Forelimb muscle (tissue), 1 donor: Measurements from ENCODE around the gene SRPRB. TPM values are rescaled to one million over a fixed set of nuclear protein-coding genes. Genes with fewer than 3 reads are reported as not detected.
"Not testable (repeated sequence)": the region's sequence is repeated elsewhere in the genome, so short reads cannot be mapped to it uniquely, and the experiment has no call there.

ENCODE experiments used
- DNase-seq: peaks from one replicate; pipeline ENCODE4 v3.0.0-alpha.2; 2013; ENCODE audit warnings: low read depth
- polyA plus RNA-seq: library from polyadenylated mRNA; unstranded; fragments of 120-200 nt; gene quantifications from one replicate; pipeline ENCODE4 v1.2.1, GENCODE V29; 2013; ENCODE audit not compliant: insufficient read length

SRPRB gene
- polyA plus RNA-seq, 1 donor: 33.4 TPM

DNA sequence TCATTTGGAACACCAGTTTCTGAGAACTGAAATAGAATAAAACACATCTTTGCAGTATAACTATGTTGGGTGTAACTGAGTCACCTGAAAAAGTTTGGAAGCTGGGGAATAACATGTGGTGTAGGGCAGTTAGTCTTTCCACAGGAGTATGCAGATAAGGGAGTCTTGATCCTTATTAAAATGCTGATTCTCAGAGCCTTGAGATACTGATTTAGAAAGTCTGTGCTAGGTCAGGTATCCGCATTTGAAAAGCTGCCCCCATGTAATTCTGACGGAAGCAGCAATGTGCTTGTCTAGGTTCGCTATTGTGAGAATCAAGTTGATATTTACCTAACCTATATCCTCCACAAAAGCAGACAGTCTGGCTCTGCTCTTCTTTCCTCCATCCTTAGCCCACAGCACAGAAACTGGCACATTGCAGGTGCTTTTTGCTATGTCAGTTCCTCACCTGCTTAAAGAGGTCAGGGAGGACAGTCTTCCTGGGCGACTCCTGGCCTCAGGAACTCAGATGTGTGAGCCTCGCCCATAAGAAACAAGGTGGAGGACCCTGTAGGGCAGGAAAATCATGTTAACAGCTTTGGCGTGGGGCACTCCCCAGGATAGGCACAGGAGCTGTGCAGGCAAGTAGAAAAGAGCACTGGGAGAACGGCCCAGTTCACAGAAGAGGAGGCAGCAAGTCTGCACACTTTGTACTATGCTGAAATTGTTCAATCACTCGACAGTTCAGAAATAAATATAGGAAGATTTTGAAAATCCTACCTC is 27.6 kb upstream of the SRPRB start:
- no peak for DNase-seq

DNA sequence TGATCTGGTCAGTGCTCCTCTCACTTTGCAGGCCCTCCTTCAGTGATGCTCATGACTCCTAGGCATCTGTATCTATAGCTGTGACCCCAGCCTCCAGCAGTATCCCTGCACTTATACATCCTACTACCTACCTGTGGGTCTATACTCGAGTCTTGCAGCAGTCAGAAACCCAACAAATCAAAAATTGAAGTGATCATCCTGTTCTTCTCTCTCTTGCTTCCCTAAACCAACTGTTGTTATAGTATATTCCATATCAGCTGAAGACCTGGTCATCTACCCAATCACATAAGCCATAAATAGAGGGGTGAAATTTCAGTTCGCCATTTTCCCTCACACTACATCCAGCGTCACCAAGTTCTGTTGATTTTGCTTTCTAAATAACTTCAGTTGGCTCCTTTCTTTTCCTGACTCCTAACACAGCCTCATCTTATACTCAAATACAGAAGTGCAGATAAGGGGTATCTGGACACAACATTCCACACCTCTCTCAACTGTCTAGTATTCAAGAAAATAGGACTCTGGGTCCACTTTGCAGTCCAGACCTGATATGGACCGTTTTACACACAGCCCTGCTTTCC is 25.9 kb upstream of the SRPRB start:
- DNase-seq: no peak

DNA sequence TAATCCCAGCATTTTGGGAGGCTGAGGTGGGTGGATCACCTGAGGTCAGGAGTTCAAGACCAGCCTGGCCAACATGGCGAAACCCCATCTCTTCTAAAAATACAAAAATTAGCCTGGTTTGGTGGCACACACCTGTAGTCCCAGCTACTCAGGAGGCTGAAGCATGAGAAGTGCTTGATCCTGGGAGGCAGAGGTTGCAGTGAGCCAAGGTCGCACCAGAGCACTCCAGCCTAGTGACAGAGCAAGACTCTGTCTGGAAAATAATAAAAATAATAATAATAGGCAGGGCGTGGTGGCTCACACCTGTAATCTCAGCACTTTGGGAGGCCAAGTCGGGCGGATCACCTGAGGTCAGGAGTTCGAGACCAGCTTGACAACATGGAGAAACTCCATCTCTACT is 24.9 kb upstream of the SRPRB start:
- not testable (repeated sequence) for DNase-seq

DNA sequence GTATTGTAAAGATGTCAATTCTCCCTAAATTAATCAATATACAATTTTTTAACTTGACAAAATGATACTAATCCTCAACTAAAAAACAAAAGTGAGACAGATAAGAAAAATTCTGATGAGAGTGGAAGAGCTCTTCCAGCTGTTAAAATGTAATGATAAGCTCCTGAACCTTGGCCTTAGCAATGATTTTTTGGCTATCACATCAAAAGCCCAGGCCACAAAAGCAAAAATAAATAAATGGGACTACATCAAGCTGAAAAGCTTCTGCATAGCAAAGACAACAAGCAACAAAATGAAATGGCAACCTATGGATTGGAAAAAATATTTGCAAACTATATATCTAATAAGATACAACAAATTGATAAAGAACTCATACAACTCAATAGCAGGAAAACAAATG is 24.0 kb upstream of the SRPRB start:
- no peak for DNase-seq

DNA sequence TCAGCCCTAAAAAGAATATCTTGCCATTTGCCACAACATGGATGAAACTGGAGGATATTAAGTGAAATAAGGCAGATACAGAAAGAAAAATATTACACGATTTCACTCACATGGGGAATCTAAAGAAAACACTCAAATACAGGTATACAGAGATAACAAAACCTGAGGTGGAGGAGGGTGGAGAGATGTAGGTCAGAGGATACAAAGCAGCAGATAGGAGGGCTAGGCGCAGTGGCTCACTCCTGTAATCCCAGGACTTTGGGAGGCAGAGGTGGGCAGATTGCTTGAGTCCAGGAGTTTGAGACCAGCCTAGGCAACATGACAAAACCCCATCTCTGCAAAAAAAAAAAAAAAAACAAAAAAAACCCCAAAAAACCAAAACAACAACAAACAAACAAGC is 23.2 kb upstream of the SRPRB start:
- DNase-seq: no peak

DNA sequence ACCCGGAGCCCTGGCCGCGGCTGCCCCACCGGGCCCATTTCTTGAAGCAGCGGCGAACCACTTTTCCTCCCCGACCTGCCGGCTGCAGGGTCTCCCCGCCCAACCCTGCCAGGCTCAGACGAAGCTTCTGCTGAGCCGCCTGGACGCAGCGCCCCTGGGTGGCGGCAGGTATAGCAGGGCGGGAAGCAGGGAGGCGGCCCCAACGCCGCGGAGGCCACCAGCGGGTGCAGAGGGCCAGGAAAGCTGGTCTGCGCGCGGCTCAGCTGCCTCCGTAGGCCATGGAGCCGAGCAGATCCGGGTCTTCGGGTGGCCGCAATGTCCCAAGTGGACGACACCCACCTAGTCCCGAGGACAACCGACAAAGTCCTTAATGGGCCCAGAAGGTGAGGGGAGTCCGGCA is 21.9 kb upstream of the SRPRB start:
- DNase-seq: no peak

DNA sequence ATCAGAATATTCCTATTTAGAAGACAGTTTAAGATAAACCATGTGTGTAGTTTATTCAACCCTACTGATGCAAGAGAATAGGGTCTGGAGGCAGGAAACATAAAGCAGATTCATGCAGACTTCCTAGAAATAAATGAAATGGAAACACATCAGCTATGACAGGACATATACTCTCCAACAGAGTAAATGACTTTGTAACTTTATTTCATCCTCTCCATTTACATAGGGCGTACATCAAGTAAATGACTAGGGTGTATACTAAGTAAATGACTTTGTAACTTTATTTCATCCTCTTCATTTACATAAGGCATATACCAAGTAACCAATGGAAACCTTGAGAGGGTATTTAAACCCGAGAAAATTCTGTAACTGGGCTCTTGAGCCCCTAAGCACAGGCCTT is 17.6 kb upstream of the SRPRB start:
- DNase-seq: no peak

DNA sequence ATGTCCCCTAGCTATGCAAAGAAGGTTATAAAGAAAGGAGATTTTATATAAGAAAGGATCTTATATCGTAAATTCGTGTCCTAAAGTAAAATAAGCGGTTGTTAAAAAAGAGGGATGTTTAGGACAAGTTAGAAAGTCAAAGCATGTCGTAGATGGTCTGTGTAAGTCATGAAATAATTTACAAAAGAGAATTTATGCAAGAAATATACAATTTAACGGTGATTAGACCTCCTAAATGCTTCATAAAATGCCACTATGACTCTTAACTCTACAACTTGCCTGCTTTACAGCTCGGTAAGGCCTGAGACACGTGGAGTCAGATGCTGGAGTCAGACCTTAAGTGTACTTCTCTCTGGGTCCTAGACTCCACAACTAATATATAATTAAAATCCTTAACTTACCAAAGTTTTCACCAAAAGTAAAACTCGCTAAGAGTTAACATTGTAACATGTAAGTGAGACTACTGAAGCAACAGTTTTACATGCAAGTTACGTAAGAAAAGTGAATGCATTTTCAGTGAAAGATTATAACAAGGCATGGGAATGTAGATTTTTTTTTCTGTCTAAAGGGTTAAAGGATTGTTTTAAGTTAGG is 13.3 kb upstream of the SRPRB start:
- DNase-seq: no peak

DNA sequence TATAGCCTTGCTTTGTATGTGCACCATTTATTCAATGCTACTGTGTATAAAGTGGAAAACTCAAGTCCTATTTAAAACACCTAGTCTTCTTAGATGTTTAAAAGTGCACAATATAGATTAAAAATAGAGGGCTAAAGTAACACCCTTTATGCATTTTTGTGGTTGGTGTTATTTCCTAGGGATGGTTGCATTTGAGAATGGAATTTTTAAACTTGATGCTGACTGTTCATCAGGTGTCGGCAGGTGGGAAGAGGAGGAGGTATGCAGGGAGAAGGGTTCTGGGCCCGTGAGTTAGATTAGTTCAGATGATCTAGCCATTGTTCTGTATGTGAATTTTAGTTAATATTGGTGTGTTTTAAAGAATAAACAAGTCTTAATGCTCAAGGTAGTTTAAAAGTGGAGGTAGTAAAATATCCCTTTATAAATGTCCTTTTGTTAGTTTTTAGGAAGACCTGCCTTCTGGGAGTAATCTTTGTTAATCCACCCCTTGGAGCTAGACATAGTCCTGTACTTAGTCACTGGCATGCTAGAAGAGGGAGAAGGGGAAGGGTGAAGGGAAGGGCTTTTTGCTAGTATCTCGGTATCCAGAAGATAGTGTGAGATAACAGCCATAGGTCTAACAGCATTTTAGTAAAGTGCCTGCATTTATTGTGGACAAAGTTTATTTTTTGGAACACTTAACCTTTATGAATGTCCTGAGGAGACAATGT is 8.1 kb upstream of the SRPRB start:
- no peak for DNase-seq

DNA sequence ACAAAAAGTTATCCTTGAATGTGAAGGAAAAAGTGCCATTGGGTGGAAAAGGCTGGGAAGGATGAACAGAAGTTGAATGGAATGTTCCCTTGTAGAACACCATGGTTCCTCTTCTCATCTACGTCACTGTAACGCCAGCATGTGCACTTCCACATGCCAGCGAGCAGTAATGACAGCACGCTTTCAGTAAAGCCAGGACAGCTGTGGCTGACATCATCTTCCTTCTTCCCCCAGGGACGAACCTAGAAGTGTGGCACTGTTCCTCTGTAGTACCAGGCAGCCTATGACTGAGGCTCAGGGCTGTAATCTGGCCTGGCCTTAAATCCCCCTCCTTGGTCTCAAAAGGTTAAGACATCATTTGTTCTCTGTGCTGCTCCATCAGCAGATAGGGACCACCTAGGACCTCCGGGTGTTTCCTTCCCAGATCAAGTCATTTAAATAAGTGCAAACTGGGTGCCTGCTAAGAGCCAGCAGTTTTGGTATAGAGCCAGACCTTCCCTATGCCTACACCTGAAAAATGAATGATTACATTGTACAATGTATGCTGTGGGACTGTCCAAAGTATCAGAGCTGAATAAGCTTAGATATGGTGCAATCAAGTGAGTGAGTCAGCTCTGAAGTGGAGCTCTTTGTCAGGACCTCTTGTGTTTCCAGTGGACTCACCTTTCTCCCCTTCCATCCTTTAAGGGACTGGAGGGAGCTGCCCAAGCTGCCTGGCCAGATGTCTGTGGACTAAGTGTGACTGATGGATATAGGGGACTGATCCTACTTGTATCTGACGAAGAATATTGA is 5.6 kb upstream of the SRPRB start:
- DNase-seq: no peak

DNA sequence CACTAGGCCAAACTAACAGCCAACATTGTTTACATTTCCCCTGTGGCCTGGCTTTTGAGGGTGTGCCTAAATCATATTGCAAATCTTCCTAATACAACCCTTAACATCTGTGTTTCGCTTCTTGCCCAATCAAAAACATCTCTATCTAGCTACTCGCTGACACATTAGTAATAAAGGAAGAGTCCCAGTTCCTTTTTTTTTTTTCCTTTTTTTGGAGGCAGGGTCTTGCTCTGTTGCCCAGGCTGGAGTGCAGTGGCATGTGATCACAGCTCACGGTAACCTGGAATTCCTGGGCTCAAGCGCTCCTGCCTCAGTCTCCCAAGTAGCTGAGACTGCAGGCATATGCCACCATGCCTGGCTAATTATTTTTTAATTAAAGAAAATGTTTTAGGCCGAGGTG is 2.1 kb upstream of the SRPRB start:
- DNase-seq: no peak

DNA sequence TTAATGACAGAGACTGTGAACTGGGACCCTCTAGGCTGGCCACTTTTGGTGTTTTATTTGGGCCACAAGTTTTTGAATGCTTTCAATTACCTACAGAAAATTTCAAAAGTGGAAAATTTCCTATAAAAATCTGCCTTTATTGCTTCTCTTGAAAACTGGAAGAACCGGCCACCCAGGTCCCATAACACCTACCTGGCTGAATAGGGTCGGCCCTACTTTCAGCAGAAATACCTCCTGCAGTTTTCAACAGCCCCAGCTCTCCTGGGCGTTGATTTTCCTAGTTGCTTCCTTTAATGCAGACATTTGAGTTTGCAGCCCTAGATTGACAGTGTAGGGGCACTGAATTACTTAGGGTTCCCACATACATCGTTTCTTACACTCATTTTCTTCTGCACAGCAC is 719 bp upstream of the SRPRB start:
- no peak for DNase-seq

DNA sequence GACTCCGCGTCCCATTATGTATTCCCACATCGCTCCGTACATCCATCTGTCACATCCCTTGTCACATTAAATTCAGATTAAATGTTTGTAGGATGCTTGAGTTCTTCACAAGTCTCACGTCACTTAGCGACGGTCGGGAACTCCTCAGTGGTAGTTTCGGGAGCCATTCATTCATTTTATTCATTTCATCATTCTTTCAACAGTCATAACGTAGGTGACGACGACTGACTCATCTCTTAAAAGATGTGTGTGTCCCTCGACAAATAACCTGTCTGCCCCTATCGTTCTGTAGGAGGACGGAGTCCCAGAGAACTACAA is 272 bp upstream of the SRPRB start:
- DNase-seq: no peak

DNA sequence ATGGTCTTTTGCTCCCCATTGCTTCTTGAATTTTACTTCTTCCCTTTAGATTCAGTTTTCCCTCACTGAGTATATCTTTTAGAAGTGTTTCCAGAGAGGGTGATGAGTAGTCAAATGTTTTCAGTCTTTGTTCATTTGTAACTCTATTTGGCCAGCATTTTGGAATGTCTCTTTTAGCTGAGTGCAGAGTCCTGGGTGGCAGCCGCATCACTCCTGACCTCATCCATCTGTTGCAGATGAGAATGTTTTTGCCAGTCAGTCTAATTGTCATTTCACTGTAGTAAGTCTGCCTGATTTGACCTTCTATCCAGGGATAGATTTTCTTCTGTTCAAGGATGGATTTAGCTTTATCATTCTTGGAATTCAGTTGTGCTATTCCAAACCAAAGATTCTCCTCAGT is 7.3 kb downstream of the SRPRB start:
- no peak for DNase-seq

DNA sequence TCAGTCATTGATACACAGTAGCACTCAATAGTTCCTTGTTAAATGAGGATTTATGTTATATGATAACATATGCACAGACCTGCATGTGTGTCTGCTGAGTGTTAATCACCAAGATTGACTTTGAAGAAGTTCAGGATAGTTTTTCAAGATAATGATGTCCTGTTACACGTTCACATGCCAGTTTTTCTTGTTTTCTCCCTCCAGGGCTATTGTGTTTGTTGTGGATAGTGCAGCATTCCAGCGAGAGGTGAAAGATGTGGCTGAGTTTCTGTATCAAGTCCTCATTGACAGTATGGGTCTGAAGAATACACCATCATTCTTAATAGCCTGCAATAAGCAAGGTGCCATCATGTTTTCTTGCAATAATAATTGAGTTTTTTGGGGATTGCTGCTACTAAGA is 9.8 kb downstream of the SRPRB start:
- DNase-seq: no peak

DNA sequence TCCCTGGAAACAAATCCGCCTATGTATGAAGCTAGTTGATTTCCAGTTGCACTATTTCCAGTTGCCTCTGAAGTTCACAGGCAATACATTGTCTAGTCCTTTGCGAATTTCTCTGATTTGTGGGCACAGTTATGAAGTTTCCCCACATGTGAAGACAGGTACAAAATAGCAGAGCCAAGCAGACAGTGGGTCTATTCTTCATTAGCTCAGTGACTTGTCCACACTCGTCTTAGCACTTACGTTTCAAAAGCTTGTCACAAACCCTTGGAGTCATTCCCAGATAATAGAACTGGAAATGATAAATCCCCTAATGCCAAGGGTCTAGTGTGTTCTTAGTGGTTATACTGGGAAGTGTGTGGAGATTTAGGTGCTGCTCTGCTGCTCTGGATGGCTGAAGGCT is 14.5 kb downstream of the SRPRB start:
- no peak for DNase-seq

DNA sequence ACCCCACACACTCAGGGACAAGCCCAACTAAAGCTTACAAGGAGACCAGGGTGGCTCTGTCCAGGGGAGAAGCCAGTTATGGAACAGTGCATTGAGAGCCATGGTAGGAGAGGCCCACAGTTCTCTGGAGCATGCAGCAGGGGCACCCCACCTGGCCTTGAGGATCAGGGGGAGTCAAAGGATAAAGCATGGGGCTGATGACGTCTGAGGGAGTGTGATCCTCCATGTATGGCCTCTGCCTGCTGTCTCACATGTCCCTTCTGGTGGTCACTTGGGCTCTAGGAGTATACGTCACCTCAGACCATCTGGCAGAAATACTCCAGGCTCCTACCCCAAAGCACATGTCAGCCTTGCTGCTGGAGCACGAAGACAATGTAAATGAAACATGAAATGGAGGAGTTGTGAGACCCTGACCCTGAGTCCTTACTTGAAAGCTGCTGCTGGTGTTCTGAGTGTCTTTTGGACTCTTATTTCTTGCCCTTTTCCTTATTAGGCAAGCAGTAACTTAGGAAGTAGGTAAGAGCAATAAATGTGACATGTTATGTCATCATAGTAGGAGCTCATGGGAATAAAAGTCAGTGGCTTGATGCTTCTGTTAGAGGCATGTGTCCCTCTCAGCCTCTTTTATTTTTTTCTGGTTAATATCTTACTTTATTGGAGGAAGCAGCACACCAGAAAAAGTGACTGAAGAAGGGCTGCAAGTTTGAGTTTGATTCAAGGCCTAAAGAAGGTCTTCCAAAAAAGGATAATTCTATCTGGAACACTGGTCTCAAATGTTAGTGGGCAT is 15.5 kb downstream of the SRPRB start:
- no peak for DNase-seq

DNA sequence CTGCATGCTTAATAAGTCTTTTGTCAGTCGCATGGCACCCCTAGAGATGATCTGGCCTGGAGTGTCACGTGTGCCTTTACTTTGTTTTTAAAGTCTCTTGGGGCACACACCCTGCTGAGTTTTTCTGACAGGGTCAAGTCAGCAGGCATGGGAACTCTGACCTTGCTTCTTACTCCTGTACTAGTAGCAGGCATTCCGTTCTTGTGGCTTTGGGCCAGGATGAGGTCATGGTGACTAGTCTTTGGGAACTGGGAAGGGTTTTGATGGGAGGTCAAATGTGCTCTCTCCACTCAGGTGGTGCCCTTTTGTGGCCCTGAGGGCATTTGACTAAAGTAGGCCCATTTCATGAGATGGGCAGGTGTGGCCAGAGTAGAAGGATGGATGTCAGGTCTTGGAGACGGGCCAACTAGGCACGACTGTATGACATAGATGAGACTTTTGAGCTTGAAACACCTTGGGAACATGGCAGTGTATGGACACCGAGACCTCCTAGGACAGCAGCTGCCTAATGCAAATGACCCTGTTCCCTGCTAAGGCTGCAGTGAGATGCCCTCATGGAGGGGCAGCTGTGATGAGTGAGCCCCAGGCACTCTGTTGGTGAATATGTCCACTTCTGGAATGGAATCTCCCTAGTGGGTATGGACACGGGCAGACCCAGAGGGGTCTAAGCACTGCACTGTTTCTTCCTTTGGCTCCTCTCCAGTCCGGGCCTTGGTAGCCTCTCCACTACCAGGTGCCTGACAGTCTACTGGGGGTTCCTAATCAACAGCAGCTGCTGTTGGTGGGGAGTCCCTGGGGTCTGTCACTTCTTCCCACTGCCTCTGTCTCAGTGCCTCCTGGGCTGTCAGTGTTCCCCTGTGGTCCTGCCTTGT is 16.4 kb downstream of the SRPRB start:
- no peak for DNase-seq

DNA sequence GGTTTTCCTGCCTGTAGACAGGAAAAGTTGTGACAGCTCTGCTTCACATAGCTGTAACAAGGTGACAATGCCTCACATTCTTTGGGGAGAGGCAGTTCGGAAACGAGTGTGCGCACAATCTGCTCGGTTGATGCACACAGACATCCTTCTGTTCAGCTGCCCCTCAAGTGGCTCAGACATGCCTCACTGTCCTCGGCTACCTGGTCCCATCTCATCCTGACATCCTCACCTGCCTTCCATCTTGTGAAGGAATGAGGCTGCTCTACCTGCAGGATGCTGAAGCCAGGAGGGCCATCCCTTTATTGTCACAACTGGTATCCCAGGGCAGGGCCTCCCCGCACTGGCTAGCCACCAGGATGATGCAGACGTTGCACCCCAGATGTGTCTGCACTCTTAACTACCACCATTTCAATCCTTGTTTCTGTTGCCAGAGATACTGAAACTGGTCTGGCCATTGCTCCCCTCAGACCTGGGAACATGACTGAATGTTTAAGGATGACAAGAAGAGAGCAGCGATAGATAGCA is 19.4 kb downstream of the SRPRB start:
- no peak for DNase-seq
